Left renal cortex interstitium (tissue), 4 donors: ENCODE results near the gene MSANTD7. TPM values are rescaled to one million over a fixed set of nuclear protein-coding genes. Genes with fewer than 3 reads are reported as not detected.

Experiments used
- DNase-seq, 4 donors: peaks; one replicate each; pipeline ENCODE4 v3.0.0-alpha.2; 2013; ENCODE audit warnings: low read depth in 4 of 4, low spot score in 2 of 4, missing footprints in 1 of 4
- polyA plus RNA-seq, 4 donors: library from polyadenylated mRNA; unstranded; fragments of 120-200 nt; gene quantifications; one replicate each; pipeline ENCODE4 v1.2.1, GENCODE V29; 2013; ENCODE audit not compliant: insufficient read length in 4 of 4

Gene MSANTD7
- polyA plus RNA-seq, 4 donors: 13.7 to 17.6 (median 16.7) TPM

DNA sequence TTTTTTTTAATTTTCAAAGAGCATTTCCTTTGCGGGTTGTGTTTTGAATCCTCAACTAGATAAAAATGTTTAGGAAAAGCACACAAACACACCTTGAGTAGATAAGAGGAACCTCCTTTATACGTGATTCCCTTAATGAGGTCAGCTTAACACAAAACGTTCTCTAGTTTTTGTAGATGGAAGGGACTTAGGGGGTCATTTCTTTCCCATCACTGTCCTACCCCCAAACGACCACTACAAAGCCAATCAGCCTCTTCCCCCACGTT, 41.8 kb downstream of the MSANTD7 start:
- DNase-seq: peak in 1 of 4 donors; percentile 2

DNA sequence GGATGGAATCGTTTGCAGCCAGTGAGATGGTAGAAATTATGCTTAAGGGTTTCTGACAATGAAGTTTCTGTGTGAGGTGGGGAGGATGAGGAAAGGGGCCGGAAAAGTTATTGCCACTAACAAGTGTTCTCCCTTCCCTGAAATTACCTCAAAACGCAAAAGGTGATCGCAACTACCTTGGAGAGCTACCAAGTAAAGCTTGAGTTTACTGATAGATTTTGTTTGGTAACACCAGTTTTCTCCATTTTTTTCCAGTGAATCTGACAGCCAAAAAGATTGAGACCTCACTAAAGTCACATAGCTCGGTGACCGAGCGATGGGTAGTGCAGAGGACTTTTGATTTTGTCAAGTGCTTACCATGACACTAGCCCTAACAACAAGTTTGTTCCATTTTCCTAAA, 42.1 kb downstream of the MSANTD7 start:
- peak in 2 of 4 donors; percentile 0 to 5 for DNase-seq

DNA sequence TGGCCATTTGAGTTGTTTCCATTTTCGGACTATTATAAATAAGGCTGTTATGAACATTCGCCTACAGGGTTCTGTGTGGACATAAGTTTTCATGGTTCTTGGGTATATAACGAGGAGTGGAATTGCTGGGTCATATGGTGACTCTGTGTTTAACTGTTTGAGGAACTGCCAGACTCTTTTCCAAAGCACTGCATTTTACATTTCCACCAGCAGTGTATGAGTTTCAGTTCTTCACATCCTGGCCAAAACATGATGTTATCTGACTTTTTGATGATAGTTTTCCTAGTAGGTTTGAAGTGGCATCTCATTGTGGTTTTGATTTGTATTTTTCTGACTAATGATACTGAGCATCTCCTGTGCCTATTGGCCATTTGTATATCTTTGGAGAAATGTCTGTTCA, 46.0 kb downstream of the MSANTD7 start:
- DNase-seq: no peak

Other genes with a start within 250 kb of the MSANTD7 start
- gene FAM107B, start 63.4 kb upstream of the MSANTD7 start, polyA plus RNA-seq: 100 to 1,000 TPM in 1 of 4 donors, 10 to 100 TPM in 3; 78.9 to 113 (median 87.7) TPM
- 1 to 10 TPM; 2.1 to 4.1 (median 3.2) TPM for gene CDNF, start 269 bp upstream of the MSANTD7 start, polyA plus RNA-seq
- 10 to 100 TPM; 17.1 to 25.8 (median 20.6) TPM for gene HSPA14, start within 50 bp of the MSANTD7 start, polyA plus RNA-seq
- gene SUV39H2, start 40.6 kb downstream of the MSANTD7 start, polyA plus RNA-seq: 10 to 100 TPM; 17.3 to 21.3 (median 18.5) TPM
- 10 to 100 TPM; 12.8 to 20.5 (median 16.7) TPM for gene DCLRE1C, start 115.8 kb downstream of the MSANTD7 start, polyA plus RNA-seq
- gene MEIG1, start 121.1 kb downstream of the MSANTD7 start, polyA plus RNA-seq: 1 to 10 TPM in 3 of 4 donors, under 1 TPM in 1; 0.86 to 1.6 (median 1.4) TPM
- 1 to 10 TPM in 1 of 4 donors, under 1 TPM in 3; 0.55 to 1.0 (median 0.71) TPM for gene OLAH, start 205.6 kb downstream of the MSANTD7 start, polyA plus RNA-seq